GM12878 (cell line): ENCODE data around the gene WWC2. TPM values are rescaled to one million over a fixed set of nuclear protein-coding genes. Genes with fewer than 3 reads are reported as not detected.

Experiments used
- ATAC-seq: fragments of 200-7000 bp; cut with Tn5 transposase; 3 replicates; pipeline ENCODE4 v1.9.1; 2020; ENCODE audit warnings: mild to moderate bottlenecking, moderate library complexity
- BruUV-seq: library from RNA; stranded (reverse); fragments of 400-500 nt; replicated peaks from 2 replicates; lab custom pipeline; 2021; lab: Mats Ljungman, UMichigan
- CTCF ChIA-PET: fragments of 300-600 bp; sonication (Branson Sonifier 250); formaldehyde crosslinking; extraction: SDS; loops from one replicate; lab custom pipeline; 2021; ENCODE audit warnings: inconsistent platforms; lab: Yijun Ruan, JAX
- POLR2A ChIA-PET: fragments of 350-600 bp; formaldehyde crosslinking; extraction: SDS; loops from one replicate; lab custom pipeline; 2021; ENCODE audit warnings: inconsistent platforms; lab: Charles Lee
- RAD21 ChIA-PET: fragments of 300-600 bp; sonication (Branson Sonifier 250); formaldehyde crosslinking; loops from one replicate; lab custom pipeline; 2023; ENCODE audit warnings: antibody characterized with exemption; ENCODE audit not compliant: unreplicated experiment; lab: Charles Lee
- SMC1A ChIA-PET: fragments of 300-600 bp; sonication (Branson Sonifier 250); formaldehyde crosslinking; loops from one replicate; lab custom pipeline; 2023; ENCODE audit not compliant: unreplicated experiment, uncharacterized antibody; lab: Charles Lee
- DNase-seq: peaks from one replicate; pipeline ENCODE4 v3.0.0-alpha.2; 2011; ENCODE audit warnings: low read depth, low spot score
- FAIRE-seq: peaks from 3 replicates; lab custom pipeline; 2011; peaks lifted over from hg19 to GRCh38; lab: Jason Lieb, UNC
- H2AFZ ChIP-seq: 2 replicates; pipeline ENCODE4 v1.6.0; 2011; ENCODE audit warnings: low read depth, low read length, control low read depth; ENCODE audit not compliant: control insufficient read depth
- H3K27ac ChIP-seq: 2 replicates; pipeline ENCODE4 v1.5.1; 2011; ENCODE audit warnings: control low read depth; ENCODE audit not compliant: control insufficient read depth, insufficient read depth
- H3K27me3 ChIP-seq, 2 experiments: replicated peaks in 1 of 2; 2 replicates each; pipeline versions ENCODE4 v1.6.0 to v1.6.1; 2011; ENCODE audit warnings: low read length in 1 of 2; ENCODE audit not compliant: control insufficient read depth in 2 of 2, insufficient read depth in 2 of 2
- H3K36me3 ChIP-seq, 2 experiments: 2 replicates each; pipeline ENCODE4 v1.5.1; 2011; ENCODE audit warnings: low read length in 1 of 2; ENCODE audit not compliant: control insufficient read depth in 2 of 2, insufficient read depth in 2 of 2
- H3K4me1 ChIP-seq: 2 replicates; pipeline ENCODE4 v1.6.1; 2011; ENCODE audit warnings: mild to moderate bottlenecking, low read length, moderate library complexity, mixed read lengths; ENCODE audit not compliant: control insufficient read depth, insufficient read depth
- H3K4me2 ChIP-seq: 2 replicates; pipeline ENCODE4 v1.6.0; 2011; ENCODE audit warnings: control low read depth; ENCODE audit not compliant: control insufficient read depth, insufficient read depth
- H3K4me3 ChIP-seq: fragments of 200-600 bp; sonication (generic); 2 replicates; pipeline ENCODE4 v1.5.1; 2016
- H3K79me2 ChIP-seq: 2 replicates; pipeline ENCODE4 v1.6.0; 2011; ENCODE audit warnings: low read length; ENCODE audit not compliant: control insufficient read depth, insufficient read depth
- H3K9ac ChIP-seq: 2 replicates; pipeline ENCODE4 v1.8.0; 2011; ENCODE audit warnings: low read length, control low read depth, mixed read lengths; ENCODE audit not compliant: control insufficient read depth, insufficient read depth
- H3K9me3 ChIP-seq: replicated peaks from 3 replicates; pipeline ENCODE4 v1.5.1; 2011; ENCODE audit warnings: mild to moderate bottlenecking, low read length; ENCODE audit not compliant: control insufficient read depth, insufficient read depth
- H4K20me1 ChIP-seq: 2 replicates; pipeline ENCODE4 v1.6.0; 2011; ENCODE audit not compliant: control insufficient read depth, insufficient read depth
- IKZF1 ChIP-seq: fragments of 450-650 bp; conservative IDR thresholded peaks from 2 replicates; pipeline ENCODE4 v1.6.1; 2017; ENCODE audit warnings: antibody characterized with exemption, mild to moderate bottlenecking
- MTA3 ChIP-seq: IDR thresholded peaks from 2 replicates; pipeline ENCODE4 v1.6.1; 2012; ENCODE audit warnings: low read length, inconsistent platforms, borderline replicate concordance
- SMC3 ChIP-seq: IDR thresholded peaks from 2 replicates; pipeline ENCODE4 v1.6.1; 2011; ENCODE audit warnings: low read length, improper control_type of control experiment, borderline replicate concordance
- SREBF1 ChIP-seq: IDR thresholded peaks from 2 replicates; pipeline ENCODE4 v1.6.1; 2012; ENCODE audit warnings: mild to moderate bottlenecking, low read length
- WGBS: methylation state at CpG from one replicate; pipeline ENCODE4 v1.1.6; 2016; ENCODE audit warnings: low lambda C conversion rate; ENCODE audit not compliant: insufficient replicate concordance, insufficient coverage; ENCODE audit errors: missing lambda C conversion rate; 5-methylcytosine and 5-hydroxymethylcytosine counted together
- in situ Hi-C: fragments of 300-500 bp; cut with MboI; formaldehyde crosslinking; loops from 9 replicates; pipeline ENCODE4 v1.14.3; 2018; ENCODE audit warnings: mixed read lengths
- intact Hi-C: fragments of 100-400 bp; cut with micrococcal nuclease; formaldehyde crosslinking; loops from one replicate; pipeline ENCODE4 v1.14.2; 2022; ENCODE audit not compliant: unreplicated experiment
- polyA plus RNA-seq, 11 experiments: library from polyadenylated mRNA; depleted of rRNA in 4 of 11; unstranded in 6 of 11; stranded (reverse) in 5 of 11; fragments of >200 nt; fragmentation: Nextera tagmentation in 4 of 11; fragmentation: Illumina TruSeq in 1 of 11; extraction: Ambion mirVana in 4 of 11; extraction: Trizol in 1 of 11; gene quantifications; 1 replicate in 1 of 11; 2 replicates in 10 of 11; pipeline versions ENCODE4 v1.2.1 to v1.2.3, GENCODE V29; 2011 to 2016; ENCODE audit warnings: inconsistent platforms in 2 of 11, missing spikeins in 2 of 11, low read depth in 1 of 11
- total RNA-seq, 4 experiments: library from RNA; depleted of rRNA in 3 of 4; stranded (reverse); fragments of >200 nt in 3 of 4; fragmentation: Illumina TruSeq in 1 of 4; extraction: Trizol in 1 of 4; gene quantifications; 2 replicates each; pipeline versions ENCODE4 v1.2.1 to v1.2.3, GENCODE V29; 2013 to 2021
- TF ChIP-seq, protein P1 (sequence below): IDR thresholded peaks from 2 replicates; pipeline ENCODE4 v1.6.1; 2012; ENCODE audit warnings: low read depth, low read length, improper control_type of control experiment
- TF ChIP-seq, protein P2 (sequence below): fragments of 450-650 bp; IDR thresholded peaks from 2 replicates; pipeline ENCODE4 v1.6.1; 2016; ENCODE audit warnings: mild to moderate bottlenecking
- TF ChIP-seq, protein P3 (sequence below): fragments of 450-650 bp; IDR thresholded peaks from 2 replicates; pipeline ENCODE4 v1.6.1; 2016; ENCODE audit warnings: mild to moderate bottlenecking

WWC2 gene
- total and polyA plus RNA-seq, 10 of the 15 experiments (the other 5 are each of a cell fraction or from before 2014, with no cell fraction given): 0.02 to 0.72 (median 0.06) TPM; not detected in 3

DNA sequence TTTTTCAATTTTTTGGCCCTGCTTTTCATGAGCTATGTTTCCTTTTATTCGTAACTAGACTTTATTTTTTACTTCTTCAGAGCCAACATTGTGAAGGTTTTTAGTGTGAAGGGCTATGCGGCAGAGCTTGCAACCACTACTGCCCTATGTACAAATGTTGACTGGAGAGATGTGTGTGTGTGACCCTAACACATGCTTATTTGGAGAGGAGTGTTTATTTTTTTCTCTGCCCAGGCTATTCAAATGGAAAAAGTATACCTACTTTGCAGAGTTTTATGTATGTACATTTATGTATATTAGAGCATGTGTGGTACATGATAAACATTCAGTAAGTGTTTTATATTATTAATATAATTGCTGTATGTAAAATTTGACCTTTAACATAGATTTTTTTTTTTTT is 86.5 kb downstream of the WWC2 start:
- Histone ChIP-seq H3K9me3 (no peaks in the 10 kb centered on the region), H3K4me3 (no peak overlapping the region), H3K27me3 (no peaks in the 10 kb centered on the region), H3K79me2 (no peaks in the 10 kb centered on the region), H3K36me3 (no peaks in the 10 kb centered on the region), H2AFZ (no peak overlapping the region)
- CTCF ChIA-PET: no interaction called here
- no peak for FAIRE-seq
- in situ Hi-C loops: no loop called here
- RAD21 ChIA-PET: no interaction called here
- TF ChIP-seq, protein P1, sequence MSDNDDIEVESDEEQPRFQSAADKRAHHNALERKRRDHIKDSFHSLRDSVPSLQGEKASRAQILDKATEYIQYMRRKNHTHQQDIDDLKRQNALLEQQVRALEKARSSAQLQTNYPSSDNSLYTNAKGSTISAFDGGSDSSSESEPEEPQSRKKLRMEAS: no peak
- TF ChIP-seq SMC3: no peak
- TF ChIP-seq IKZF1: no peak
- TF ChIP-seq SREBF1: no peak
- TF ChIP-seq, protein P2, sequence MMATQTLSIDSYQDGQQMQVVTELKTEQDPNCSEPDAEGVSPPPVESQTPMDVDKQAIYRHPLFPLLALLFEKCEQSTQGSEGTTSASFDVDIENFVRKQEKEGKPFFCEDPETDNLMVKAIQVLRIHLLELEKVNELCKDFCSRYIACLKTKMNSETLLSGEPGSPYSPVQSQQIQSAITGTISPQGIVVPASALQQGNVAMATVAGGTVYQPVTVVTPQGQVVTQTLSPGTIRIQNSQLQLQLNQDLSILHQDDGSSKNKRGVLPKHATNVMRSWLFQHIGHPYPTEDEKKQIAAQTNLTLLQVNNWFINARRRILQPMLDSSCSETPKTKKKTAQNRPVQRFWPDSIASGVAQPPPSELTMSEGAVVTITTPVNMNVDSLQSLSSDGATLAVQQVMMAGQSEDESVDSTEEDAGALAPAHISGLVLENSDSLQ: no peak
- TF ChIP-seq MTA3: no peak
- TF ChIP-seq, protein P3, sequence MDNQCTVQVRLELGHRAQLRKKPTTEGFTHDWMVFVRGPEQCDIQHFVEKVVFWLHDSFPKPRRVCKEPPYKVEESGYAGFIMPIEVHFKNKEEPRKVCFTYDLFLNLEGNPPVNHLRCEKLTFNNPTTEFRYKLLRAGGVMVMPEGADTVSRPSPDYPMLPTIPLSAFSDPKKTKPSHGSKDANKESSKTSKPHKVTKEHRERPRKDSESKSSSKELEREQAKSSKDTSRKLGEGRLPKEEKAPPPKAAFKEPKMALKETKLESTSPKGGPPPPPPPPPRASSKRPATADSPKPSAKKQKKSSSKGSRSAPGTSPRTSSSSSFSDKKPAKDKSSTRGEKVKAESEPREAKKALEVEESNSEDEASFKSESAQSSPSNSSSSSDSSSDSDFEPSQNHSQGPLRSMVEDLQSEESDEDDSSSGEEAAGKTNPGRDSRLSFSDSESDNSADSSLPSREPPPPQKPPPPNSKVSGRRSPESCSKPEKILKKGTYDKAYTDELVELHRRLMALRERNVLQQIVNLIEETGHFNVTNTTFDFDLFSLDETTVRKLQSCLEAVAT: no peak
- TF ChIP-seq, all 136 proteins: peak for 0
- ATAC-seq (no peak), DNase-seq (no peak)
- POLR2A ChIA-PET: no interaction called here
- H3K9ac ChIP-seq: no peak overlapping the region
- intact Hi-C loops: no loop called here
- H3K4me1 ChIP-seq: no peaks in the 10 kb centered on the region
- BruUV-seq: no TSS peak
- no peaks in the 10 kb centered on the region for H4K20me1 ChIP-seq
- 48% methylated on average over 2 of the region's 2 CpGs for WGBS
- H3K4me2 ChIP-seq: no peak overlapping the region
- SMC1A ChIA-PET: interaction anchor here (0.6 to 2.0 kb wide), 2 partner anchors 20 to 247 kb away, joined by 3 to 6 read pairs; no protein-coding TSS in a partner anchor
- H3K27ac ChIP-seq: no peak overlapping the region
